Rectal smooth muscle tissue (tissue), 1 donor: Measurements from ENCODE around the gene MORC1.
"Not testable (repeated sequence)": the region's sequence is repeated elsewhere in the genome, so short reads cannot be mapped to it uniquely, and the experiment has no call there.

Experiments
- H3K27ac ChIP-seq: one replicate; pipeline ENCODE4 v1.7.0; 2013; ENCODE audit warnings: low read depth, low read length, inconsistent platforms
- H3K27me3 ChIP-seq: one replicate; pipeline ENCODE4 v1.7.0; 2013; ENCODE audit warnings: low read length; ENCODE audit not compliant: control insufficient read depth, insufficient read depth
- H3K36me3 ChIP-seq: one replicate; pipeline ENCODE4 v1.7.0; 2013; ENCODE audit warnings: low read length; ENCODE audit not compliant: control insufficient read depth, insufficient read depth
- H3K4me1 ChIP-seq: one replicate; pipeline ENCODE4 v1.7.0; 2013; ENCODE audit warnings: low read length; ENCODE audit not compliant: control insufficient read depth, insufficient read depth
- H3K4me3 ChIP-seq: one replicate; pipeline ENCODE4 v1.7.0; 2013; ENCODE audit warnings: low read length
- H3K9ac ChIP-seq: one replicate; pipeline ENCODE4 v1.7.0; 2013; ENCODE audit warnings: low read length

The MORC1 gene

DNA sequence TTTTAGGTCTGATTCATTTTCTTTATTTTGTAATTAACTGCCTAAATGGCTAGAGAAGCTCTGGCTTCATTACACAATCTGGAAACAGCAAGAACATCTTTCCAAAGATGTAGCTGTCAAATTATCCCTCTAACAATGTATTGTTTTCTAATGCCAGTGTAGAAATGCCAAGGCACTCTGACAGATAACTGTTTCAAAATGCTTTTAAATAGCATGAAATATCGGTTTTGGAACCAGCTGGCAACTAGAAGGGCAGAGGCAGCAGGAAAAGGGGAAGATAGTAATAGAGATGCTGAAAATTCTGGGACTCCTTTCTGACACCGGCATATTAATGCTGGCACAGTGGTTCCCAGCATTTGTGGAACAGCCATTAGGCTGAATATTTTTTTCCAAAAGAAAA, 26.1 kb downstream of the MORC1 start:
- no peaks in the 10 kb centered on the region for H3K27me3 ChIP-seq
- H3K27ac ChIP-seq: no peak overlapping the region
- no peak overlapping the region for H3K9ac ChIP-seq
- H3K36me3 ChIP-seq: no peaks in the 10 kb centered on the region
- no peaks in the 10 kb centered on the region for H3K4me1 ChIP-seq
- no peak overlapping the region for H3K4me3 ChIP-seq

GRCh38 chr3:109089265-109089664, 28.7 kb downstream of the MORC1 start:
- Histone ChIP-seq H3K4me1 (no peaks in the 10 kb centered on the region), H3K9ac (no peak overlapping the region), H3K27ac (no peak overlapping the region)

DNA sequence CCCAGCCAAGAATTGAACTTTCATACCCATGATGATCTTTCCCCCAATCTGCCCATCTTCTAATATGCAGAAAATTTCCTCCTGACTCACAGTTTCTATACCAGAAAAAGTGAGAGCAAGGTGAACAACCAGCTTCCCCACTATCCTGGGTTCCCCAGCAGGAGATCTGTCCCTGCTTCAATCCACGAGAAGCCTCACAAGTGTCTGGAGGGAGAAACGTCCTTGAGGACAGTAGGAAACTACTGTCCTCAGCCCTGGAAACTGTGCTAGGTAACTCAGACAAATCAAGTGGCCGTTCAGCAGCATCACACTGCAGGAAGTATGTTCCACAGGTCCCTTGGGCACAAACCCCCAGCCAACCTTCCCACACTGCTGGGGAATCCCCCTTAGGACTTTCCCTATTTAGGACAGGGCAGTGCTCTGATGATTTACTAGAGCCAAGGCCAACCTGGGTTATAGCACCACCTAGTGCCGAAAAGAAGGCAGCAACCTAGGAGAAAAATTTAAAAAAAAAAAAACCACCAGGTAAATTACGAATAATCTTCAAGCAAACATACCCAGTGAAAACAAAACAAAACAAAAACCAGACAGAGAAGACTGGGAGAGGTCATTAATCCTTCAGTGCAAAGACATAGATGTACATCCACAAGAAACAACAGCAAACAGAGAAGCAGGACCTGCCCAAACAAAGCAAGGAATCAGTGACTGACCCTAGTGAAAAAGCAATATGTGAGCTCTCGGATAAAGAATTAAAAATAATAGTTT, 36.0 kb downstream of the MORC1 start:
- H3K4me1 ChIP-seq: no peaks in the 10 kb centered on the region
- no peak overlapping the region for H3K4me3 ChIP-seq
- no peak overlapping the region for H3K9ac ChIP-seq
- no peak overlapping the region for H3K27ac ChIP-seq
- H3K27me3 ChIP-seq: no peaks in the 10 kb centered on the region
- no peaks in the 10 kb centered on the region for H3K36me3 ChIP-seq

More at GRCh38 chr3:109089265-109089664, 28.7 kb downstream of the MORC1 start:
- no peaks in the 10 kb centered on the region for H3K36me3 ChIP-seq
- no peak overlapping the region for H3K4me3 ChIP-seq
- no peaks in the 10 kb centered on the region for H3K27me3 ChIP-seq

DNA sequence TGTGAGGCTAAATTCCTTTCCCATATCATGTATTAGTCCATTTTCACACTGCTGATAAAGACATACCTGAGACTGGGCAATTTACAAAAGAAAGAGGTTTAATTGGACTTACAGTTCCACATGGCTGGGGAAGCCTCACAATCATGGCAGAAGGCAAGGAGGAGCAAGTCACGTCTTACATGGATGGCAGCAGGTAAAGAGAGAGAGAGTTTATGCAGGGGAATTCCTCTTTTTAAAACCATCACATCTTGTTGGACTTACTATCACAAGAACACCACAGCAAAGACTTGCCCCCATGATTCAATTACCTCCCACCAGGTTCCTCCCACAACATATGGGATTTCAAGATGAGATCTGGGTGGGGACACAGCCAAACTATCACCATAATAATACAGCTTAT, 37.8 kb downstream of the MORC1 start:
- not testable (repeated sequence) for H3K36me3 ChIP-seq, H3K27me3 ChIP-seq, H3K27ac ChIP-seq, H3K4me1 ChIP-seq, H3K9ac ChIP-seq, H3K4me3 ChIP-seq

GRCh38 chr3:109073116-109073515, 44.8 kb downstream of the MORC1 start:
- H3K36me3 ChIP-seq: no peaks in the 10 kb centered on the region
- H3K4me1 ChIP-seq: no peaks in the 10 kb centered on the region
- H3K27ac ChIP-seq: no peak overlapping the region
- H3K9ac ChIP-seq: no peak overlapping the region
- no peaks in the 10 kb centered on the region for H3K27me3 ChIP-seq
- no peak overlapping the region for H3K4me3 ChIP-seq

DNA sequence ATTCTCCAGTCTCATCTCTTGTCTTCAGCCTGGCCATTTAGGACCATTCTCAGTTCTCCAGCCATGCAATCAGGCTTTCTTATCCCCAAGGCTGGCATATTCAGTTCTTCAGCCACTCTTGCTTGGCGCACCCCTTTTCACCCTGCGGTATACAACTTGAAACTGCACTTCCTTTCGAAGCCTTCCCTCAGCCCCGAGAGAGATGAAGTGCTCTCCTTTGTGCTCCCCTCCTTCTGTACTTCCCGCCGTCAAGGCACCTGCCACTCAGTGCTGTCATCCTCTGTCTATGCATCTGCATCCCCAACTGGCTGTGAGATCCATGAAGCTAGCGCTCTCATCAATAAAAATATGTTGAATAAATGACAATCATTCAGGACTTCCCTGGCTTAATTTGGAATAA, 45.7 kb downstream of the MORC1 start:
- Histone ChIP-seq H3K9ac (no peak overlapping the region), H3K36me3 (no peaks in the 10 kb centered on the region), H3K4me1 (no peaks in the 10 kb centered on the region), H3K27ac (no peak overlapping the region), H3K27me3 (no peaks in the 10 kb centered on the region), H3K4me3 (no peak overlapping the region)

- no peak overlapping the region for H3K9ac ChIP-seq
- no peak overlapping the region for H3K4me3 ChIP-seq
- no peaks in the 10 kb centered on the region for H3K36me3 ChIP-seq
- no peak overlapping the region for H3K27ac ChIP-seq
- no peaks in the 10 kb centered on the region for H3K4me1 ChIP-seq
- H3K27me3 ChIP-seq: no peaks in the 10 kb centered on the region
Observed at GRCh38 chr3:109071350-109072142, 46.4 kb downstream of the MORC1 start.

DNA sequence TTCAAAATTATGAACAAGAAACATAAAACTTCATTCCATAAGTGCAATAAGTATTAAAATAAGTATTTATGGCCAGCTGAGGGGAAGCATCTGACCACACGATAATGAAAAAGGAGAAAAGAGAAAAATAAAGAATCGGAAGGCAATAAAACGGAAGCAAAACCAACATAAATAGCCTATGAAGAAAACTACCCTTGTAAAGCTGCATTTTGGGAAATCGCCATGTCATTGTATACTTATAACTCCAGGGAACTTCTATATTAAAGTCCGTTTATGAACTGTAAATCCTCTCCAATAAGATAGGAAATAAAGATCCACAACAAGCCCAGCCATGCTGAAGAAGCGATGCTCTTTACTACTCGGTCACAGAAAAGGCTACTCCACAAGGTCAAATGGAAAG, 47.7 kb downstream of the MORC1 start:
- no peak overlapping the region for H3K27ac ChIP-seq
- no peaks in the 10 kb centered on the region for H3K36me3 ChIP-seq
- no peaks in the 10 kb centered on the region for H3K27me3 ChIP-seq
- H3K9ac ChIP-seq: no peak overlapping the region
- no peak overlapping the region for H3K4me3 ChIP-seq
- no peaks in the 10 kb centered on the region for H3K4me1 ChIP-seq

GRCh38 chr3:109066864-109067263, 51.1 kb downstream of the MORC1 start:
- no peak overlapping the region for H3K27ac ChIP-seq
- no peaks in the 10 kb centered on the region for H3K36me3 ChIP-seq
- no peak overlapping the region for H3K9ac ChIP-seq
- no peaks in the 10 kb centered on the region for H3K4me1 ChIP-seq
- H3K27me3 ChIP-seq: no peaks in the 10 kb centered on the region
- no peak overlapping the region for H3K4me3 ChIP-seq

DNA sequence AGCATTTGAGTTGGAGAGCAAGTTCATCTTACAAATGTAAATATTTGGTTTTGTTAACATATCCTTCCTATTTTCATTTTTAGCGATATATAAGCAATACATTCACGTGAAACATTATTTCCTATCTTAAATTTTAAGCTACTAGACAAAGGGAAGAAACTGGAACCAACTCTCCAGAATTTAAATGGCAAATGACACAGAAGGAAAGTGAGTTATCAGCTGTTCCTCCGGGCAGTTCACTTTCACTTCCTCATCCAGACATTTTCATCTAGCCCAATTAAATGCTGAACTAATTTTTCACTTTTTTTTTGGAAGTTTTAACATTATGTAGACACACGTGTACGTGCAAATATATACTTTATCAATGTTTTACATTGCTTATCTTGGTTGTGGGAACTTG, 58.7 kb downstream of the MORC1 start:
- no peak overlapping the region for H3K4me3 ChIP-seq
- H3K9ac ChIP-seq: no peak overlapping the region
- no peaks in the 10 kb centered on the region for H3K4me1 ChIP-seq
- no peak overlapping the region for H3K27ac ChIP-seq
- no peaks in the 10 kb centered on the region for H3K27me3 ChIP-seq
- H3K36me3 ChIP-seq: no peaks in the 10 kb centered on the region

- Histone ChIP-seq H3K27me3 (no peaks in the 10 kb centered on the region), H3K9ac (no peak overlapping the region), H3K27ac (no peak overlapping the region), H3K4me3 (no peak overlapping the region), H3K36me3 (no peaks in the 10 kb centered on the region), H3K4me1 (no peaks in the 10 kb centered on the region)
Observed at GRCh38 chr3:109057616-109058015, 60.3 kb downstream of the MORC1 start.

GRCh38 chr3:109057056-109057455, 60.9 kb downstream of the MORC1 start:
- no peaks in the 10 kb centered on the region for H3K36me3 ChIP-seq
- no peaks in the 10 kb centered on the region for H3K27me3 ChIP-seq
- H3K4me3 ChIP-seq: no peak overlapping the region
- H3K27ac ChIP-seq: no peak overlapping the region
- H3K9ac ChIP-seq: no peak overlapping the region
- H3K4me1 ChIP-seq: no peaks in the 10 kb centered on the region
